ENCODE results near the gene ATP12A.
A peak's percentile ranks its signal among the peaks of the same experiment; 100 is the strongest.

ATP12A gene

GRCh38 chr13:24664726-24665409 lies 15.3 kb upstream of the ATP12A start:
- Histone ChIP-seq H3K4me1 (ENCODE audit: control insufficient read depth in 1 of 2, insufficient read depth in 2 of 2, low read length in 2 of 2) (no peaks in the 10 kb centered on the region), H3K27ac (ENCODE audit: low read length) (no peak overlapping the region), H3K9me3 (ENCODE audit: control insufficient read depth in 1 of 2, low read length in 2 of 2) (no peaks in the 10 kb centered on the region), H3K27me3 (ENCODE audit: low read depth, low read length) (no peaks in the 10 kb centered on the region), H3K4me3 (ENCODE audit: low read depth in 1 of 2, low read length in 2 of 2) (no peak overlapping the region), H3K36me3 (ENCODE audit: control insufficient read depth in 1 of 2, insufficient read depth in 2 of 2, low read length in 2 of 2) (no peaks in the 10 kb centered on the region)

- H3K27me3 ChIP-seq (ENCODE audit: low read depth, low read length) = no peaks in the 10 kb centered on the region
- no peaks in the 10 kb centered on the region for H3K9me3 ChIP-seq (ENCODE audit: control insufficient read depth in 1 of 2, low read length in 2 of 2)
- peaks cover 7 to 13% of the 10 kb centered on the region in 2 donors for H3K4me1 ChIP-seq (ENCODE audit: control insufficient read depth in 1 of 2, insufficient read depth in 2 of 2, low read length in 2 of 2)
- no peak overlapping the region for H3K4me3 ChIP-seq (ENCODE audit: low read depth in 1 of 2, low read length in 2 of 2)
- H3K36me3 ChIP-seq (ENCODE audit: control insufficient read depth in 1 of 2, insufficient read depth in 2 of 2, low read length in 2 of 2) = no peaks in the 10 kb centered on the region
- H3K27ac ChIP-seq (ENCODE audit: low read length) = no peak overlapping the region
These were observed 11.7 kb upstream of the ATP12A start for GRCh38 chr13:24668511-24668910.

GRCh38 chr13:24668955-24669582 lies 11.1 kb upstream of the ATP12A start:
- Histone ChIP-seq H3K4me1 (ENCODE audit: control insufficient read depth in 1 of 2, insufficient read depth in 2 of 2, low read length in 2 of 2) (peaks cover 7 to 13% of the 10 kb centered on the region in 2 donors), H3K27ac (ENCODE audit: low read length) (no peak overlapping the region), H3K9me3 (ENCODE audit: control insufficient read depth in 1 of 2, low read length in 2 of 2) (no peaks in the 10 kb centered on the region), H3K4me3 (ENCODE audit: low read depth in 1 of 2, low read length in 2 of 2) (no peak overlapping the region), H3K27me3 (ENCODE audit: low read depth, low read length) (no peaks in the 10 kb centered on the region), H3K36me3 (ENCODE audit: control insufficient read depth in 1 of 2, insufficient read depth in 2 of 2, low read length in 2 of 2) (no peaks in the 10 kb centered on the region)

GRCh38 chr13:24670174-24670573 lies 10.0 kb upstream of the ATP12A start:
- Histone ChIP-seq H3K36me3 (ENCODE audit: control insufficient read depth in 1 of 2, insufficient read depth in 2 of 2, low read length in 2 of 2) (no peaks in the 10 kb centered on the region), H3K4me1 (ENCODE audit: control insufficient read depth in 1 of 2, insufficient read depth in 2 of 2, low read length in 2 of 2) (peaks cover 7 to 13% of the 10 kb centered on the region in 2 donors), H3K4me3 (ENCODE audit: low read depth in 1 of 2, low read length in 2 of 2) (no peak overlapping the region), H3K27ac (ENCODE audit: low read length) (no peak overlapping the region), H3K27me3 (ENCODE audit: low read depth, low read length) (no peaks in the 10 kb centered on the region), H3K9me3 (ENCODE audit: control insufficient read depth in 1 of 2, low read length in 2 of 2) (no peaks in the 10 kb centered on the region)

- no peak overlapping the region for H3K4me3 ChIP-seq (ENCODE audit: low read depth in 1 of 2, low read length in 2 of 2)
- no peaks in the 10 kb centered on the region for H3K27me3 ChIP-seq (ENCODE audit: low read depth, low read length)
- H3K27ac ChIP-seq (ENCODE audit: low read length) = no peak overlapping the region
- peaks cover 7 to 13% of the 10 kb centered on the region in 2 donors for H3K4me1 ChIP-seq (ENCODE audit: control insufficient read depth in 1 of 2, insufficient read depth in 2 of 2, low read length in 2 of 2)
- H3K36me3 ChIP-seq (ENCODE audit: control insufficient read depth in 1 of 2, insufficient read depth in 2 of 2, low read length in 2 of 2) = no peaks in the 10 kb centered on the region
- H3K9me3 ChIP-seq (ENCODE audit: control insufficient read depth in 1 of 2, low read length in 2 of 2) = no peaks in the 10 kb centered on the region
These were observed 9.2 kb upstream of the ATP12A start for GRCh38 chr13:24670961-24671381.

GRCh38 chr13:24671386-24672113 lies 8.7 kb upstream of the ATP12A start:
- no peaks in the 10 kb centered on the region for H3K27me3 ChIP-seq (ENCODE audit: low read depth, low read length)

GRCh38 chr13:24672141-24673132 lies 7.8 kb upstream of the ATP12A start:
- Histone ChIP-seq H3K4me1 (ENCODE audit: control insufficient read depth in 1 of 2, insufficient read depth in 2 of 2, low read length in 2 of 2) (peaks cover 7 to 13% of the 10 kb centered on the region in 2 donors), H3K27ac (ENCODE audit: low read length) (no peak overlapping the region), H3K4me3 (ENCODE audit: low read depth in 1 of 2, low read length in 2 of 2) (no peak overlapping the region)

More at GRCh38 chr13:24671386-24672113, 8.7 kb upstream of the ATP12A start:
- Histone ChIP-seq H3K4me1 (ENCODE audit: control insufficient read depth in 1 of 2, insufficient read depth in 2 of 2, low read length in 2 of 2) (peaks cover 7 to 13% of the 10 kb centered on the region in 2 donors), H3K36me3 (ENCODE audit: control insufficient read depth in 1 of 2, insufficient read depth in 2 of 2, low read length in 2 of 2) (no peaks in the 10 kb centered on the region), H3K9me3 (ENCODE audit: control insufficient read depth in 1 of 2, low read length in 2 of 2) (no peaks in the 10 kb centered on the region), H3K27ac (ENCODE audit: low read length) (peak overlapping the region; percentile 45), H3K4me3 (ENCODE audit: low read depth in 1 of 2, low read length in 2 of 2) (no peak overlapping the region)

GRCh38 chr13:24675806-24676570 lies 4.2 kb upstream of the ATP12A start:
- Histone ChIP-seq H3K4me3 (ENCODE audit: low read depth in 1 of 2, low read length in 2 of 2) (no peak overlapping the region), H3K27ac (ENCODE audit: low read length) (no peak overlapping the region), H3K9me3 (ENCODE audit: control insufficient read depth in 1 of 2, low read length in 2 of 2) (no peaks in the 10 kb centered on the region), H3K27me3 (ENCODE audit: low read depth, low read length) (peaks cover 6% of the 10 kb centered on the region), H3K4me1 (ENCODE audit: control insufficient read depth in 1 of 2, insufficient read depth in 2 of 2, low read length in 2 of 2) (peaks cover 6 to 20% of the 10 kb centered on the region in 2 donors), H3K36me3 (ENCODE audit: control insufficient read depth in 1 of 2, insufficient read depth in 2 of 2, low read length in 2 of 2) (no peaks in the 10 kb centered on the region)

More at GRCh38 chr13:24672141-24673132, 7.8 kb upstream of the ATP12A start:
- Histone ChIP-seq H3K36me3 (ENCODE audit: control insufficient read depth in 1 of 2, insufficient read depth in 2 of 2, low read length in 2 of 2) (no peaks in the 10 kb centered on the region), H3K9me3 (ENCODE audit: control insufficient read depth in 1 of 2, low read length in 2 of 2) (no peaks in the 10 kb centered on the region), H3K27me3 (ENCODE audit: low read depth, low read length) (no peaks in the 10 kb centered on the region)

GRCh38 chr13:24678151-24678550 lies 2.1 kb upstream of the ATP12A start:
- no peaks in the 10 kb centered on the region for H3K36me3 ChIP-seq (ENCODE audit: control insufficient read depth in 1 of 2, insufficient read depth in 2 of 2, low read length in 2 of 2)
- no peaks in the 10 kb centered on the region for H3K9me3 ChIP-seq (ENCODE audit: control insufficient read depth in 1 of 2, low read length in 2 of 2)
- H3K27me3 ChIP-seq (ENCODE audit: low read depth, low read length) = peaks cover 10% of the 10 kb centered on the region
- no peak overlapping the region for H3K4me3 ChIP-seq (ENCODE audit: low read depth in 1 of 2, low read length in 2 of 2)
- H3K27ac ChIP-seq (ENCODE audit: low read length) = no peak overlapping the region
- peaks cover 0 to 10% of the 10 kb centered on the region in 2 donors for H3K4me1 ChIP-seq (ENCODE audit: control insufficient read depth in 1 of 2, insufficient read depth in 2 of 2, low read length in 2 of 2)

GRCh38 chr13:24679686-24680085 lies 522 bp upstream of the ATP12A start:
- Histone ChIP-seq H3K27me3 (ENCODE audit: low read depth, low read length) (peaks cover 10% of the 10 kb centered on the region), H3K36me3 (ENCODE audit: control insufficient read depth in 1 of 2, insufficient read depth in 2 of 2, low read length in 2 of 2) (no peaks in the 10 kb centered on the region), H3K27ac (ENCODE audit: low read length) (no peak overlapping the region), H3K4me1 (ENCODE audit: control insufficient read depth in 1 of 2, insufficient read depth in 2 of 2, low read length in 2 of 2) (peaks cover 0 to 13% of the 10 kb centered on the region in 2 donors), H3K4me3 (ENCODE audit: low read depth in 1 of 2, low read length in 2 of 2) (no peak overlapping the region), H3K9me3 (ENCODE audit: control insufficient read depth in 1 of 2, low read length in 2 of 2) (no peaks in the 10 kb centered on the region)
